Gastrocnemius medialis (tissue), 4 donors: ENCODE results near the gene DNAJC18.

Experiments
- POLR2A ChIP-seq, 2 donors: fragments of 450-650 bp; IDR thresholded peaks; one replicate each; pipeline ENCODE4 v1.6.1; 2017; ENCODE audit warnings: antibody characterized with exemption in 2 of 2, mild to moderate bottlenecking in 2 of 2, moderate library complexity in 2 of 2
- TF ChIP-seq, protein P1 (sequence below), 5 experiments: fragments of 450-650 bp in 3 of 5; fragments of 200-600 bp in 2 of 5; sonication (generic) in 2 of 5; IDR thresholded peaks in 4 of 5; conservative IDR thresholded peaks in 1 of 5; 1 replicate in 4 of 5; 2 replicates in 1 of 5; pipeline ENCODE4 v1.5.1; 2016 to 2019; ENCODE audit warnings: antibody characterized with exemption in 5 of 5, mild to moderate bottlenecking in 3 of 5, moderate library complexity in 3 of 5

DNA sequence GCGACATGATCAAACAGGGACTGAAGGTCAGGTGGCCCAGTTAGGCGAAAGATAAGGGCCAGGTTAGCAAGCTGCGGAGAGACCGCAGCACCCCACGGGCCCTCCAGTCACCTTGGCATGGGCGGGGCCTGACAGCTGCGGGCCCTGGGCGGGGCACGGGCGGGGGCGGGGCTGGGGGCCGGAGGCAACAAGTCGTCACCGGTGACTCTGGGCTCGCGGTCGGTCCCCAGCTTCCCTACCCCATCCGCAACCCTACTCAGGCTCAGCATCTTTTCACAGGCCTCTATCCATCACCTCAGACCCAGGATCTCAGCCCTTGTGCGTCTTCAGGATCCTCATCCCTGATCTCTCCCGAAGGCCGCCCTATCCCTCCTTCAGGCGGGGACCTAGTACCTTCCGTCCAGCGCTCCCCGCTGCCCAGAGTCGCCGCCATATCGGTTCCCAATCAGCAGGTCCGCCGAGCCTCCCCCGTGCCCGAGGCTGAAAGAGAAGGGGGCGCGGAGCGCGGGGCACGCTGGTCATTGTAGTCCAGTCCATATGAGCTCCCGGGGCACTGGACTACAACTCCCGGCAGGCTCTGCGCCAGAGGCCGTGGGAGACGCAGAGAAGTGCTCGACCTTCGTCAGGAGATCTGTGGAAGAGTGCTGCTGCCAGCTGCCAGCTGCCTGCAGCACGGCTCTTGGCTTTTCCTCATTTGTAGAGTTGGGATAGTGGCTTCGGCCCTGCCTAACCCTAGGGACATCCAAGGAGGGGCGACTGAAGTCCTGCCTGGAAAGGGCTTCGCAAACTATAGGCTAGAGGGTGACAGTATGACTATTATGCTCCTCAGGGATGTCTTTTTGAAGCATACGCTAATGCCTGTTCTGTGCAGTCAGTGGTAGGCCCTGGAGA lies at the start of gene DNAJC18:
- TF ChIP-seq, protein P1, sequence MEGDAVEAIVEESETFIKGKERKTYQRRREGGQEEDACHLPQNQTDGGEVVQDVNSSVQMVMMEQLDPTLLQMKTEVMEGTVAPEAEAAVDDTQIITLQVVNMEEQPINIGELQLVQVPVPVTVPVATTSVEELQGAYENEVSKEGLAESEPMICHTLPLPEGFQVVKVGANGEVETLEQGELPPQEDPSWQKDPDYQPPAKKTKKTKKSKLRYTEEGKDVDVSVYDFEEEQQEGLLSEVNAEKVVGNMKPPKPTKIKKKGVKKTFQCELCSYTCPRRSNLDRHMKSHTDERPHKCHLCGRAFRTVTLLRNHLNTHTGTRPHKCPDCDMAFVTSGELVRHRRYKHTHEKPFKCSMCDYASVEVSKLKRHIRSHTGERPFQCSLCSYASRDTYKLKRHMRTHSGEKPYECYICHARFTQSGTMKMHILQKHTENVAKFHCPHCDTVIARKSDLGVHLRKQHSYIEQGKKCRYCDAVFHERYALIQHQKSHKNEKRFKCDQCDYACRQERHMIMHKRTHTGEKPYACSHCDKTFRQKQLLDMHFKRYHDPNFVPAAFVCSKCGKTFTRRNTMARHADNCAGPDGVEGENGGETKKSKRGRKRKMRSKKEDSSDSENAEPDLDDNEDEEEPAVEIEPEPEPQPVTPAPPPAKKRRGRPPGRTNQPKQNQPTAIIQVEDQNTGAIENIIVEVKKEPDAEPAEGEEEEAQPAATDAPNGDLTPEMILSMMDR (IDR thresholded peaks at IDR 0.05 in 4 of 5, conservative IDR thresholded peaks at IDR 0.05 in 1 of 5): no peak
- TF ChIP-seq POLR2A (IDR thresholded peaks at IDR 0.05): peak; percentile 41 to 51
